GM23338 (cell line): Measurements from ENCODE around the gene ARHGAP42. TPM values are rescaled to one million over a fixed set of nuclear protein-coding genes. Genes with fewer than 3 reads are reported as not detected.

ENCODE experiments used
- ATAC-seq: fragments of 200-7000 bp; cut with Tn5 transposase; 3 replicates; pipeline ENCODE4 v1.9.1; 2020
- DNase-seq: peaks from one replicate; pipeline ENCODE4 v3.0.0-alpha.2; 2015; ENCODE audit warnings: low spot score
- H2AFZ ChIP-seq: fragments of 200-600 bp; sonication (generic); 2 replicates; pipeline ENCODE4 v1.8.0; 2016; ENCODE audit warnings: antibody characterized with exemption, mild to moderate bottlenecking, moderate library complexity
- H3F3A ChIP-seq: fragments of 200-600 bp; sonication (generic); replicated peaks from 2 replicates; pipeline ENCODE4 v1.8.0; 2017; ENCODE audit warnings: antibody characterized with exemption, mixed run types, low read depth
- H3K27ac ChIP-seq: fragments of 200-600 bp; sonication (generic); 2 replicates; pipeline ENCODE4 v1.6.1; 2016; ENCODE audit warnings: low read depth
- H3K27me3 ChIP-seq: fragments of 200-600 bp; sonication (generic); 2 replicates; pipeline ENCODE4 v1.8.0; 2016; ENCODE audit warnings: mild to moderate bottlenecking, mixed run types, moderate library complexity; ENCODE audit not compliant: insufficient read depth
- H3K36me3 ChIP-seq: fragments of 200-600 bp; sonication (generic); 2 replicates; pipeline ENCODE4 v1.8.0; 2016; ENCODE audit warnings: mild to moderate bottlenecking; ENCODE audit not compliant: insufficient read depth
- H3K4me1 ChIP-seq: fragments of 200-600 bp; sonication (generic); 2 replicates; pipeline ENCODE4 v1.8.0; 2016; ENCODE audit warnings: mild to moderate bottlenecking, moderate library complexity; ENCODE audit not compliant: insufficient read depth
- H3K4me2 ChIP-seq: fragments of 200-600 bp; sonication (generic); 2 replicates; pipeline ENCODE4 v1.7.1; 2017; ENCODE audit warnings: mixed run types
- H3K4me3 ChIP-seq: fragments of 200-600 bp; sonication (generic); 2 replicates; pipeline ENCODE4 v1.6.1; 2016; ENCODE audit warnings: mixed run types
- H3K79me2 ChIP-seq: fragments of 200-600 bp; sonication (generic); replicated peaks from 2 replicates; pipeline ENCODE4 v1.8.0; 2017; ENCODE audit warnings: mild to moderate bottlenecking; ENCODE audit not compliant: insufficient read depth
- H3K9me2 ChIP-seq: fragments of 200-600 bp; sonication (generic); 2 replicates; pipeline ENCODE4 v1.8.0; 2017; ENCODE audit not compliant: insufficient read depth
- H4K20me1 ChIP-seq: fragments of 200-600 bp; sonication (generic); replicated peaks from 2 replicates; pipeline ENCODE4 v1.8.0; 2017; ENCODE audit warnings: mild to moderate bottlenecking; ENCODE audit not compliant: insufficient read depth
- H3K27ac Mint-ChIP-seq: 2 replicates; pipeline ENCODE4 v1.8.0; 2020; ENCODE audit warnings: inconsistent platforms, mild to moderate bottlenecking, moderate library complexity, mixed read lengths
- H3K27me3 Mint-ChIP-seq: 3 replicates; pipeline ENCODE4 v1.8.0; 2022; ENCODE audit warnings: low read depth, mild to moderate bottlenecking, moderate library complexity, mixed read lengths, inconsistent platforms; ENCODE audit not compliant: insufficient read depth, poor library complexity
- H3K36me3 Mint-ChIP-seq: 3 replicates; pipeline ENCODE4 v1.8.0; 2021; ENCODE audit warnings: low read depth, mild to moderate bottlenecking, inconsistent platforms, moderate library complexity, mixed read lengths
- H3K4me1 Mint-ChIP-seq: 3 replicates; pipeline ENCODE4 v1.8.0; 2020; ENCODE audit warnings: mild to moderate bottlenecking, inconsistent platforms, mixed read lengths
- H3K4me3 Mint-ChIP-seq: 3 replicates; pipeline ENCODE4 v1.8.0; 2021; ENCODE audit warnings: moderate library complexity, mild to moderate bottlenecking, inconsistent platforms, mixed read lengths
- H3K9me3 Mint-ChIP-seq: 3 replicates; pipeline ENCODE4 v1.8.0; 2020; ENCODE audit warnings: moderate library complexity, mild to moderate bottlenecking, inconsistent platforms, mixed read lengths
- CREB1 ChIP-seq: fragments of 250-450 bp; sonication (Bioruptor Pico); IDR thresholded peaks from 2 replicates; pipeline ENCODE4 v1.5.0; 2020; ENCODE audit warnings: low read depth, mild to moderate bottlenecking, moderate library complexity
- EZH2 ChIP-seq: fragments of 200-600 bp; sonication (generic); IDR thresholded peaks from one replicate; pipeline ENCODE4 v1.8.0; 2017; ENCODE audit warnings: antibody characterized with exemption, mild to moderate bottlenecking, low read depth; ENCODE audit not compliant: unreplicated experiment
- EZH2phosphoT487 ChIP-seq: fragments of 200-600 bp; sonication (generic); IDR thresholded peaks from one replicate; pipeline ENCODE4 v1.8.1; 2018; ENCODE audit warnings: antibody characterized with exemption; ENCODE audit not compliant: unreplicated experiment
- JUNB ChIP-seq: IDR thresholded peaks from one replicate; pipeline ENCODE4 v1.6.1; 2016; ENCODE audit warnings: antibody characterized with exemption; ENCODE audit not compliant: unreplicated experiment
- NANOG ChIP-seq: IDR thresholded peaks from 2 replicates; pipeline ENCODE4 v1.6.1; 2016; ENCODE audit warnings: antibody characterized with exemption, borderline replicate concordance
- POLR2AphosphoS5 ChIP-seq: IDR thresholded peaks from 2 replicates; pipeline ENCODE4 v1.6.1; 2016; ENCODE audit warnings: antibody characterized with exemption, low read depth
- STAT1 ChIP-seq: IDR thresholded peaks from one replicate; pipeline ENCODE4 v1.6.1; 2016; ENCODE audit warnings: antibody characterized with exemption; ENCODE audit not compliant: unreplicated experiment
- ZNF114 ChIP-seq: fragments of 250-450 bp; sonication (Bioruptor Pico); IDR thresholded peaks from 2 replicates; pipeline ENCODE4 v1.5.0; 2020; ENCODE audit warnings: mild to moderate bottlenecking, moderate library complexity
- ZNF331 ChIP-seq: fragments of 250-450 bp; sonication (Bioruptor Pico); IDR thresholded peaks from 2 replicates; pipeline ENCODE4 v1.5.0; 2020; ENCODE audit warnings: low read depth, mild to moderate bottlenecking, moderate library complexity
- polyA plus RNA-seq: library from polyadenylated mRNA; unstranded; fragments of >200 nt; fragmentation: Nextera tagmentation; extraction: Ambion mirVana; gene quantifications from 2 replicates; pipeline ENCODE4 v1.2.1, GENCODE V29; 2016
- total RNA-seq: library from RNA; depleted of rRNA; stranded (reverse); fragments of >200 nt; shearing (Covaris generic); gene quantifications from 2 replicates; pipeline ENCODE4 v1.2.3, GENCODE V29; 2014
- TF ChIP-seq, protein P1 (sequence below): IDR thresholded peaks from one replicate; pipeline ENCODE4 v1.6.1; 2018; ENCODE audit warnings: antibody characterized with exemption; ENCODE audit not compliant: unreplicated experiment
- TF ChIP-seq, protein P2 (sequence below): IDR thresholded peaks from 2 replicates; pipeline ENCODE4 v1.6.1; 2016; ENCODE audit warnings: antibody characterized with exemption
- TF ChIP-seq, protein P3 (sequence below), 2 experiments: fragments of 200-600 bp in 1 of 2; sonication (generic) in 1 of 2; conservative IDR thresholded peaks; 2 replicates each; pipeline versions ENCODE4 v1.5.1 to v1.6.1; 2016 to 2017; ENCODE audit warnings: antibody characterized with exemption in 2 of 2, low read depth in 2 of 2, mild to moderate bottlenecking in 2 of 2, moderate library complexity in 1 of 2
- TF ChIP-seq, protein P4 (sequence below): fragments of 250-450 bp; sonication (Bioruptor Pico); IDR thresholded peaks from 2 replicates; pipeline ENCODE4 v1.5.0; 2020; ENCODE audit warnings: mild to moderate bottlenecking, moderate library complexity

Gene ARHGAP42
- total and polyA plus RNA-seq, 2 experiments from 2014 or later = 23.7 to 35.7 TPM

DNA sequence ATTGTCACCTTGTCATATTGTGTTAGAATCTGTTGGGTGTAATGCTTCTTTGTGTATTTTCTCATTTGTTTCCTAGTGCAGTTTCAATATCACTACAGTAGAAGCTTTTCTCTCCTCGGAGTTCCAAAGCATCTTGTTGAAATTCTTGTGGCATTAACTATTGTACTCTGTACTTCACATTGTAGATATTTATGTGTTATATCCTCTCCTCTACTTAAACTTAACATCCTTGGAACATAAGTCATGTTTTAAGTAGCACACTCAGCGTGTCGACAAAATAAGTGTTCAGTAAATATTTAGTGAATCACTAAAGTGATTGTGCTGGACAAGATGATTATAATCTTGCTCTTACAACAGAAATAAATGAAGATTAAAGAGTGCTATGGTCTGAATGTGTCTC, 201.7 kb downstream of the ARHGAP42 start:
- H3K4me3 Mint-ChIP-seq = no peak overlapping the region
- H3K9me3 Mint-ChIP-seq = no peaks in the 10 kb centered on the region
- H3K36me3 ChIP-seq = no peaks in the 10 kb centered on the region
- H3K27ac Mint-ChIP-seq = no peak overlapping the region
- H3K4me3 ChIP-seq = no peak overlapping the region
- DNase-seq = no peak
- H3K27me3 Mint-ChIP-seq = no peaks in the 10 kb centered on the region
- H3K4me2 ChIP-seq = no peak overlapping the region
- H3K4me1 Mint-ChIP-seq = no peaks in the 10 kb centered on the region; the same call in 2 of the 3 replicates
- no peaks in the 10 kb centered on the region for H3F3A ChIP-seq
- H4K20me1 ChIP-seq = no peaks in the 10 kb centered on the region; the same call in 1 of the 2 replicates
- no peaks in the 10 kb centered on the region for H3K79me2 ChIP-seq
- H3K4me1 ChIP-seq = no peaks in the 10 kb centered on the region
- H3K36me3 Mint-ChIP-seq = no peaks in the 10 kb centered on the region
- H3K9me2 ChIP-seq = peaks cover 3% of the 10 kb centered on the region; the same call in 1 of the 2 replicates
- no peak overlapping the region for H2AFZ ChIP-seq
- H3K27ac ChIP-seq = no peak overlapping the region
- ATAC-seq = no peak
- TF ChIP-seq, protein P1, sequence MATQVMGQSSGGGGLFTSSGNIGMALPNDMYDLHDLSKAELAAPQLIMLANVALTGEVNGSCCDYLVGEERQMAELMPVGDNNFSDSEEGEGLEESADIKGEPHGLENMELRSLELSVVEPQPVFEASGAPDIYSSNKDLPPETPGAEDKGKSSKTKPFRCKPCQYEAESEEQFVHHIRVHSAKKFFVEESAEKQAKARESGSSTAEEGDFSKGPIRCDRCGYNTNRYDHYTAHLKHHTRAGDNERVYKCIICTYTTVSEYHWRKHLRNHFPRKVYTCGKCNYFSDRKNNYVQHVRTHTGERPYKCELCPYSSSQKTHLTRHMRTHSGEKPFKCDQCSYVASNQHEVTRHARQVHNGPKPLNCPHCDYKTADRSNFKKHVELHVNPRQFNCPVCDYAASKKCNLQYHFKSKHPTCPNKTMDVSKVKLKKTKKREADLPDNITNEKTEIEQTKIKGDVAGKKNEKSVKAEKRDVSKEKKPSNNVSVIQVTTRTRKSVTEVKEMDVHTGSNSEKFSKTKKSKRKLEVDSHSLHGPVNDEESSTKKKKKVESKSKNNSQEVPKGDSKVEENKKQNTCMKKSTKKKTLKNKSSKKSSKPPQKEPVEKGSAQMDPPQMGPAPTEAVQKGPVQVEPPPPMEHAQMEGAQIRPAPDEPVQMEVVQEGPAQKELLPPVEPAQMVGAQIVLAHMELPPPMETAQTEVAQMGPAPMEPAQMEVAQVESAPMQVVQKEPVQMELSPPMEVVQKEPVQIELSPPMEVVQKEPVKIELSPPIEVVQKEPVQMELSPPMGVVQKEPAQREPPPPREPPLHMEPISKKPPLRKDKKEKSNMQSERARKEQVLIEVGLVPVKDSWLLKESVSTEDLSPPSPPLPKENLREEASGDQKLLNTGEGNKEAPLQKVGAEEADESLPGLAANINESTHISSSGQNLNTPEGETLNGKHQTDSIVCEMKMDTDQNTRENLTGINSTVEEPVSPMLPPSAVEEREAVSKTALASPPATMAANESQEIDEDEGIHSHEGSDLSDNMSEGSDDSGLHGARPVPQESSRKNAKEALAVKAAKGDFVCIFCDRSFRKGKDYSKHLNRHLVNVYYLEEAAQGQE = no peak
- TF ChIP-seq STAT1 (no peak), EZH2 (no peak), CREB1 (CRISPR knock-in tag) (no peak), ZNF331 (CRISPR knock-in tag) (no peak), ZNF114 (CRISPR knock-in tag) (no peak), POLR2AphosphoS5 (no peak), NANOG (no peak), EZH2phosphoT487 (no peak), JUNB (no peak)
- TF ChIP-seq, protein P2, sequence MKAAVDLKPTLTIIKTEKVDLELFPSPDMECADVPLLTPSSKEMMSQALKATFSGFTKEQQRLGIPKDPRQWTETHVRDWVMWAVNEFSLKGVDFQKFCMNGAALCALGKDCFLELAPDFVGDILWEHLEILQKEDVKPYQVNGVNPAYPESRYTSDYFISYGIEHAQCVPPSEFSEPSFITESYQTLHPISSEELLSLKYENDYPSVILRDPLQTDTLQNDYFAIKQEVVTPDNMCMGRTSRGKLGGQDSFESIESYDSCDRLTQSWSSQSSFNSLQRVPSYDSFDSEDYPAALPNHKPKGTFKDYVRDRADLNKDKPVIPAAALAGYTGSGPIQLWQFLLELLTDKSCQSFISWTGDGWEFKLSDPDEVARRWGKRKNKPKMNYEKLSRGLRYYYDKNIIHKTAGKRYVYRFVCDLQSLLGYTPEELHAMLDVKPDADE = no peak
- TF ChIP-seq, protein P3, sequence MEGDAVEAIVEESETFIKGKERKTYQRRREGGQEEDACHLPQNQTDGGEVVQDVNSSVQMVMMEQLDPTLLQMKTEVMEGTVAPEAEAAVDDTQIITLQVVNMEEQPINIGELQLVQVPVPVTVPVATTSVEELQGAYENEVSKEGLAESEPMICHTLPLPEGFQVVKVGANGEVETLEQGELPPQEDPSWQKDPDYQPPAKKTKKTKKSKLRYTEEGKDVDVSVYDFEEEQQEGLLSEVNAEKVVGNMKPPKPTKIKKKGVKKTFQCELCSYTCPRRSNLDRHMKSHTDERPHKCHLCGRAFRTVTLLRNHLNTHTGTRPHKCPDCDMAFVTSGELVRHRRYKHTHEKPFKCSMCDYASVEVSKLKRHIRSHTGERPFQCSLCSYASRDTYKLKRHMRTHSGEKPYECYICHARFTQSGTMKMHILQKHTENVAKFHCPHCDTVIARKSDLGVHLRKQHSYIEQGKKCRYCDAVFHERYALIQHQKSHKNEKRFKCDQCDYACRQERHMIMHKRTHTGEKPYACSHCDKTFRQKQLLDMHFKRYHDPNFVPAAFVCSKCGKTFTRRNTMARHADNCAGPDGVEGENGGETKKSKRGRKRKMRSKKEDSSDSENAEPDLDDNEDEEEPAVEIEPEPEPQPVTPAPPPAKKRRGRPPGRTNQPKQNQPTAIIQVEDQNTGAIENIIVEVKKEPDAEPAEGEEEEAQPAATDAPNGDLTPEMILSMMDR (conservative IDR thresholded peaks at IDR 0.05; ENCODE audit: low read depth in 2 of 2) = no peak
- TF ChIP-seq, protein P4, sequence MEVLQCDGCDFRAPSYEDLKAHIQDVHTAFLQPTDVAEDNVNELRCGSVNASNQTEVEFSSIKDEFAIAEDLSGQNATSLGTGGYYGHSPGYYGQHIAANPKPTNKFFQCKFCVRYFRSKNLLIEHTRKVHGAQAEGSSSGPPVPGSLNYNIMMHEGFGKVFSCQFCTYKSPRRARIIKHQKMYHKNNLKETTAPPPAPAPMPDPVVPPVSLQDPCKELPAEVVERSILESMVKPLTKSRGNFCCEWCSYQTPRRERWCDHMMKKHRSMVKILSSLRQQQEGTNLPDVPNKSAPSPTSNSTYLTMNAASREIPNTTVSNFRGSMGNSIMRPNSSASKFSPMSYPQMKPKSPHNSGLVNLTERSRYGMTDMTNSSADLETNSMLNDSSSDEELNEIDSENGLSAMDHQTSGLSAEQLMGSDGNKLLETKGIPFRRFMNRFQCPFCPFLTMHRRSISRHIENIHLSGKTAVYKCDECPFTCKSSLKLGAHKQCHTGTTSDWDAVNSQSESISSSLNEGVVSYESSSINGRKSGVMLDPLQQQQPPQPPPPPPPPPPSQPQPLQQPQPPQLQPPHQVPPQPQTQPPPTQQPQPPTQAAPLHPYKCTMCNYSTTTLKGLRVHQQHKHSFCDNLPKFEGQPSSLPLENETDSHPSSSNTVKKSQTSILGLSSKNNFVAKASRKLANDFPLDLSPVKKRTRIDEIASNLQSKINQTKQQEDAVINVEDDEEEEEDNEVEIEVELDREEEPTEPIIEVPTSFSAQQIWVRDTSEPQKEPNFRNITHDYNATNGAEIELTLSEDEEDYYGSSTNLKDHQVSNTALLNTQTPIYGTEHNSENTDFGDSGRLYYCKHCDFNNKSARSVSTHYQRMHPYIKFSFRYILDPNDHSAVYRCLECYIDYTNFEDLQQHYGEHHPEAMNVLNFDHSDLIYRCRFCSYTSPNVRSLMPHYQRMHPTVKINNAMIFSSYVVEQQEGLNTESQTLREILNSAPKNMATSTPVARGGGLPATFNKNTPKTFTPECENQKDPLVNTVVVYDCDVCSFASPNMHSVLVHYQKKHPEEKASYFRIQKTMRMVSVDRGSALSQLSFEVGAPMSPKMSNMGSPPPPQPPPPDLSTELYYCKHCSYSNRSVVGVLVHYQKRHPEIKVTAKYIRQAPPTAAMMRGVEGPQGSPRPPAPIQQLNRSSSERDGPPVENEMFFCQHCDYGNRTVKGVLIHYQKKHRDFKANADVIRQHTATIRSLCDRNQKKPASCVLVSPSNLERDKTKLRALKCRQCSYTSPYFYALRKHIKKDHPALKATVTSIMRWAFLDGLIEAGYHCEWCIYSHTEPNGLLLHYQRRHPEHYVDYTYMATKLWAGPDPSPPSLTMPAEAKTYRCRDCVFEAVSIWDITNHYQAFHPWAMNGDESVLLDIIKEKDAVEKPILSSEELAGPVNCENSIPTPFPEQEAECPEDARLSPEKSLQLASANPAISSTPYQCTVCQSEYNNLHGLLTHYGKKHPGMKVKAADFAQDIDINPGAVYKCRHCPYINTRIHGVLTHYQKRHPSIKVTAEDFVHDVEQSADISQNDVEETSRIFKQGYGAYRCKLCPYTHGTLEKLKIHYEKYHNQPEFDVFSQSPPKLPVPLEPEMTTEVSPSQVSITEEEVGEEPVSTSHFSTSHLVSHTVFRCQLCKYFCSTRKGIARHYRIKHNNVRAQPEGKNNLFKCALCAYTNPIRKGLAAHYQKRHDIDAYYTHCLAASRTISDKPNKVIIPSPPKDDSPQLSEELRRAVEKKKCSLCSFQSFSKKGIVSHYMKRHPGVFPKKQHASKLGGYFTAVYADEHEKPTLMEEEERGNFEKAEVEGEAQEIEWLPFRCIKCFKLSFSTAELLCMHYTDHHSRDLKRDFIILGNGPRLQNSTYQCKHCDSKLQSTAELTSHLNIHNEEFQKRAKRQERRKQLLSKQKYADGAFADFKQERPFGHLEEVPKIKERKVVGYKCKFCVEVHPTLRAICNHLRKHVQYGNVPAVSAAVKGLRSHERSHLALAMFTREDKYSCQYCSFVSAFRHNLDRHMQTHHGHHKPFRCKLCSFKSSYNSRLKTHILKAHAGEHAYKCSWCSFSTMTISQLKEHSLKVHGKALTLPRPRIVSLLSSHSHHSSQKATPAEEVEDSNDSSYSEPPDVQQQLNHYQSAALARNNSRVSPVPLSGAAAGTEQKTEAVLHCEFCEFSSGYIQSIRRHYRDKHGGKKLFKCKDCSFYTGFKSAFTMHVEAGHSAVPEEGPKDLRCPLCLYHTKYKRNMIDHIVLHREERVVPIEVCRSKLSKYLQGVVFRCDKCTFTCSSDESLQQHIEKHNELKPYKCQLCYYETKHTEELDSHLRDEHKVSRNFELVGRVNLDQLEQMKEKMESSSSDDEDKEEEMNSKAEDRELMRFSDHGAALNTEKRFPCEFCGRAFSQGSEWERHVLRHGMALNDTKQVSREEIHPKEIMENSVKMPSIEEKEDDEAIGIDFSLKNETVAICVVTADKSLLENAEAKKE (CRISPR knock-in tag) = no peak
- H3K27me3 ChIP-seq = no peaks in the 10 kb centered on the region
